ENCODE data around the gene NCF4.

- TF ChIP-seq TAF1 (IDR thresholded peaks at IDR 0.05; ENCODE audit: borderline replicate concordance, low read depth, low read length) (no peak), POLR2AphosphoS5 (IDR thresholded peaks at IDR 0.05; ENCODE audit: low read depth, low read length) (no peak)
Measured at GRCh38 chr22:36891646-36892045, 30.8 kb downstream of the NCF4 start.
